HG03097 (cell line): ENCODE results near the gene HSF2BP.
"Not testable (repeated sequence)": the region's sequence is repeated elsewhere in the genome, so short reads cannot be mapped to it uniquely, and the experiment has no call there.

Source experiments
- ATAC-seq: cut with Tn5 transposase; IDR thresholded peaks from one replicate; pipeline ENCODE4 v1.9.1; 2021; ENCODE audit not compliant: unreplicated experiment, low FRiP score

HSF2BP gene

DNA sequence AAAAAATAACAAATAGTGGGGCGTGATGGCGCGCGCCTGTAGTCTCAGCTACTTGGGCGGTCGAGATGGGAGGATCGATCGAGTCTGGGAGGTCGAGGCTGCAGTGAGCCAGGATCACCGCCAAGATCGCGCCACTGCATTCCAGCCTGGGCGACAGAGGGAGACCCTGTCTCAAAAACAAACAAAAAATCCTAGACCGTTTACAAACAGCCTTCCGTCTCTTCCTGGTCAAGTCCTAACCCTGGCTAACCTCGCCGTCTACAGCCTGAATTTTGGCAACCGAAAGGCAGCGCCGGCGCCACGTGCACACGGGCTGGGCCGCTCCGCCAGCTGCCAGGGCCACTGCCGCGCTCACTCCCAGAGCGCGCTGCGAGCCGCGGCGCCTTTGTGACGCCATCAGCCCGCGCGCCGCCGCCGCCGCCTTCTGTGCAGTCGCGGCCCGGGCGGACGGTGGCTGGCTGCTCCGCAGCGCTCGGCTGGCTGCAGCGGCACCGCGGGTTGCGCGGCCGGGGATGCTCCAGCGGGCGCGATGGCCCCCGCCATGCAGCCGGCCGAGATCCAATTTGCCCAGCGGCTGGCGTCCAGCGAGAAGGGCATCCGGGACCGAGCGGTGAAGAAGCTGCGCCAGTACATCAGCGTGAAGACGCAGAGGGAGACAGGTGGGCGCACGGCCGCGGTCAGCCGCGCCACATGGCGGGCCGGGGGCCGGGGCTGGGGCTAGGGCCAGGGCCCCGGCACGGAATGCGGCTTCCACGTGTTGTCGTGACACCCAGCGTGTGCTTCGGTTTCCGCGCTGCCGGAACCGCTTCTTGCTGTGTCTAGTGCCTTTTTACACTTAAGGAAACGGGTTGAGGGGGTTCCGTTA, at the start of gene HSF2BP, which contains the start of gene RRP1B:
Gene HSF2BP (minus strand): TSS at position 353 of the 865 bp plus-strand sequence. CDS start 1,392 bp downstream, outside the sequence.
Gene RRP1B (plus strand): TSS at position 425 of the 865 bp plus-strand sequence. CDS start 105 bp downstream, at position 530.
- ATAC-seq, result peak; percentile 76

DNA sequence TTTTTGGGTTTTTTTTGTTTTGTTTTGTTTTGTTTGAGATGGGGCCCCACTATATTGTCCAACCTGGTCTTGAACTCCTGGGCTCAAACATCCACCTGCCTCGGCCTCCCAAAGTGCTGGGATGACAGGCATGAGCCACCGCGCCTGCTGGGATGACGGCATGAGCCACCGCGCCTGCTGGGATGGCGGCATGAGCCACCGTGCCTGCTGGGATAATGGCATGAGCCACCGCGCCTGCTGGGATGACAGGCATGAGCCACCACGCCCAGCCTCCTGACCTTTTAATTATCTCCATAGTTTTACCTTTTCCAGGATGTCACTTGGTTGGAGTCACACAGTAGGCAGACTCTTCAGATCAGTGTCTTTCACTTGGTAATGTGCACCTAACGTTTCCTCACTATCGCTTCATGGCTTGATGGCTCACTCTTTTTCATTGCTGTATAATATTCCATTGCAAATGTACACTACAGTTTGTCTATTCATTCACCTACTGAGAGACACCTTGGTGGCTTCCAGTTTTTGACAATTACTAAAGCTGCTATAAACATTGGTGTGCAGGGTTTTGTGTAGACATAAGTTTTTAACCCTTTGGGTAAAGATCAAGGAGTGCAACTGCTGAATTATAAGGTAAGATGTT, 49.6 kb upstream of the HSF2BP start:
- ATAC-seq, result no peak

DNA sequence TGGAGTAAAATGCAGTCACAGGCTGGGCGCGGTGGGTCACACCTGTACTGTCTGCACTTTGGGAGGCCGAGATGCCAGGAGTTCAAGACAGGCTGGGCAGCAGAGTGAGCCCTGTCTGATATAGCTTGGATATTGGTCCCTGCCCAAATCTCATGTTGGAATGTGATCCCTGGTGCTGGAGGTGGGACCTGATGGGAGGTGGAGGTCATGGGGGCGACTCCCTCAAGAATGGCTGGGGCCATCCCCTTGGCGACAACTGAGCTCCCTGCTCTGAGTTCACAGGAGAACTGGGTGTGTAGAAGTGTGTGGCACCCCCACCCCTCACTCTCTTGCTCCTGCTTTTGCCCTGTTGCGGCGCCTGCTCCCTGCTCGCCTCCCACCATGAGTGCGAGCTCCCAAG, 48.2 kb upstream of the HSF2BP start:
- no peak for ATAC-seq

DNA sequence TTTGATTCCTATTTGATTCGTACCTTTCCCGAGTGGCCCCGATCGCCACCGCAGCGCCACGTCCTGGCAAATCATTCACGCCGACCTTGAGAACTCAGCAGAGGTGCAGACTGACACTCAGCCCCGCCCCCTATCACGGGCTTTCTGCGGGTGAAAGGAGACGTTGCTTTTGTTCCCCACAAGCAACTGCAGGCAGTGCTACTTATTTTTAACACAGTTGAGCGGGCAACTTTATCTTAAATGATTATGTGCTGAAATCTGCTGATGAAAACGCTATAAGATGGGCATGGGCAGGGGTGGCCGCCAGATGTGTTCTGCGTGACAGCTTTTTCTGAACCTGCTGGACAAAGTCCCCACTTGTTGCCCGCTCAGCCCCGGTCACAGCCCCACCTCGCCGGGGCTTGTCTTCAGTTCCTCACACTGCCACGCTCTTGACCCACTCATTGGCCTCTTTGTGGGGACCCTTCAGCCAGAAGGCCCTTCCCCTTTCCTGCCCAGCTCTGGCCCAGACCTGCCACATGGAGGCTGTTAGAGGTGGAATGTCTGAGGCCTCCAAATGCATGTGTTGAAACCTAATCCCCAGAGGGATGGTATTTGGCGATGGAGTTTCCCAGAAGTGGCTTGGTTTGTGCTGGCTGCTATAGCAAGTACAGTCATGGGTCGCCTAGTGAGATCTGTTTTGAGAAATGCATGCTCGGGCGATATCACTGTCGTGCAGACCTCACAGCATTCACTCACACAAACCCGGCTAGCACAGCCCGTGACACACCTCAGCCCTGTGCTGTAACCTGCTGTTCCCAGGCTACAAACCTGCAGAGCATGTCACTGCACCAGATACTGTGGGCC, 44.0 kb upstream of the HSF2BP start:
- ATAC-seq, result no peak

DNA sequence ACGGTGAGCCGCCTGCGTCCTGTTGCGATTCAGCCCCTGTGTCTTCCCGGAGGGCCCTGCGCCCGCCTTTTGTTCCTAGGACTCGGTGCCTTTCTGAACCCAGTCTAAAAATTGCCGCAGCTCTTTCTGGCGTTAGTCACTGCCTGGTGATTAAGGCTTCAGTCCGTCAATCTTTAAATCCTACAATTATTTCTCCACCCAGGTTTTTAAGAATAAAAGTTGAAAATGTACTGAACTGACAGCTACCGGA, 43.4 kb upstream of the HSF2BP start:
- ATAC-seq, result no peak

DNA sequence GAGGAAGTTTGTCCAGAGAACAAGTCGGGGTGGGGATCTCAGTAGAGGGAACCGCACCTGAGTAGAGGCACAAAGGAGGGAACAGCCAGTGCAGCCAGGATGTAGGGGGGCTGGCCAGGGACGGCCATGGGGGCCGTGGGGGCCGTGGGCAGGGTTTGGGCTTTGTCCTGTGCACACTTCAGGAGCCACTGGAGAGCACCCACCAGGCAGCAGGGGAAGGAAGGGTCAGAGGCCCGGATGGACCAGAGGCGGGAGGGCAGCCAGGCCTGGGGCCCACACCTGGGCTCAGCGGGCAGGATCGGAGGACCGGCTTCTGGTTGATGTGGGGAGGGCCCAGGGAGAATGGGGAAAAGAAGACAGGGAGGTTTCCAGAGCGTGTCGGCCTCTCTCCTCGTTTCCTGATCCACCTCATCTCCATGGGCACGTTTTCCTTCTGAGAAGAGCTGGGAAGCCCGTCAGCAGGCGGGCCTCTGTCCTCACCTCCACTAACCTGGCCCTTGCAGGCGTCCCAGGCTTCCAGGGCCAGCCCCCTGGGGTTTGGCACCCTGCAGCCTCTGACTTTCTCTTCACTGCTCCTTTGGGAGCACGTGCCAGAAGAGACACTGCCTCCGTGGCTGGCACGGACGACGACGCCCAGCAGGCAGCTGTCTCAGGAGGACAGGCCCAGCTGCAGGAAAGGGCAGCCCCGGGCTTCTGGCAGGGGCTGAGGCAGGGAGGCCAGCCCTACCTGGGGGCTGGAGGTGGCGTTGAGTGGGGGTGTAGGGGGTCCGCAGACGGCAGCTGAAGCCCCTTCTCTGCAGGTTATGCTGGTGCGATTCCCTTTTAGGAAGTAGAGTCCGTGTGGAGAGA, 42.9 kb upstream of the HSF2BP start:
- no peak for ATAC-seq

DNA sequence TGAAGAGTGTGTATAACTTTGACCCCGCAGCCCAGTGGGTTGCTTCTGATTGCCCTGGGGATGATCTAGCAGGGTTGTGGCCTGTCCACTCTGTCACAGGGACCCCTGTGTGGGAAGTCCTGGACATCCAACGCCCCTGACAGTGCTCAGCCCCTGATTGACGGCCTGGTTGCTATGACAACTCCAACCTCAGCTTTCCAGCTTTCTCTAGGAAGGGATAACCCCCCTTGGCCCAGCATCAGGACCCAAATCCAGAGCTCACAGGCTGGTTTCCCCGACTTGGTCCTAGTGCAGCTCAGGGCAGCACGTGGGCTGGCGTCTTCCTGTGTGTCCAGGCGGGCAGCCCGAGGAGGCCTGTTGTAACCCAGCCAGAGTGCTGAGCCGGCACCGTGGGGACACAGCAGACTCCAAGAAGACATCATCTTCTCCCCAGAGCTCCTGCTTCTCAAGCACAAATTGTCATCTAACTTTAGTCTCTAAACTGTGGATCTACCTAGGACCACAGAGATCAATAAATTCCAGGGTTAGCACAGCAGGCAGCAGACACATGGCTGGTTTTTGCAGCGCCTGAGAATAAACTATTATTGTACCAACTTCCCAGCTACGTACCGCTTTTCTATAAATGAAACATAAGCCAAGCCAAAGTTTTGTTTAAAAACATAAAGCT, 40.8 kb upstream of the HSF2BP start:
- no peak for ATAC-seq

DNA sequence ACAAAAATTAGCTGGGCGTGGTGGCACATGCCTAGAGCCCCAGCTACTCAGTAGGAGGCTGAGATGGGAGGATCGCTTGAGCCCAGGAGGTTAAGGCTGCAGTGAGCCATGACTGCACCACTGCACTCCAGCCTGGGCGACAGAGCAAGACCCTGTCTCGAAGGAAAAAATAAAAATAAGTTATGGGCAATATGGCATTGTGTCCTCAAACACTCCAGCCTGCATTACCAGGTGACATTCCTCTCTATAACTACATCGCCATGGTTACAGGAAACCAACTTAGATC, 40.1 kb upstream of the HSF2BP start:
- ATAC-seq, result not testable (repeated sequence)

DNA sequence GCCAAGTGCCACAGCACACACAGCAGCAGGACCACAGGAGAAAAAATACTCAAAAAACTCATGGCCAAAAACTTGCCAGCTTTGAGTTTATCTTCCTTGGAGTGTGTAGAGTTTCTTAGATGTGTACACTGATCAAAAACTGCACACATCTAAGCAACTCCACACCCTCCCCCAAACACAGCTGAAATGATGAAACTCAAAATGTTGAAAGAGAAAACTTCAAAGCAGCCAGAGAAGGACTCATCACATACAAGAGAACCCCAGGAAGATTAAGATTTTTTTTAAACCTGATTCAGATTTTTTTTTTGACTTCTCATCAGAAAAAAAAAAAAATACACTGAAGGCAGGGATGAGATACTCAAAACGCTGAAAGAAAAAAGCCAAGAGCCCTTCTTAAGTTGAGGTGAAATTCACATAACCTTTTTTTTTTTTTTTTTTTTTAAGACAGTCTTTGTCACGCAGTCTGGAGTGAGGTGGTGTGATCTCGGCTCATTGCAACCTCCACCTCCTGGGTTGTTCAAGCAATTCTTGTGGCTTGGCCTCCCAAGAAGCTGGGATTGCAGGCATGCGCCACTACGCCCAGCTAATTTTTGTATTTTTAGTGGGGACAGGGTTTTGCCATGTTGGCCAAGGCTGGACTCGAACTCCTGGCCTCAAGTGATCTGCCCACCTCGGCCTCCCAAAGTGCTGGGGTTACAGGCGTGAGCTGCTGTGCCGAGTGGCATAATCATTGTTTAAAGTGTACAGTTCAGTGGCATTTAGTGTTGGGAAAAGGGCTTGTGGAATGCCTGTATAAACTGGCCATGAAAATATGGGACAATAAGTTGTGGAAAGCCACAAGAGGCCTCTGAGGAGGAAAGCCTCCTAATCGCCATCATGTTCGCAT, 38.7 kb upstream of the HSF2BP start:
- ATAC-seq, result no peak

DNA sequence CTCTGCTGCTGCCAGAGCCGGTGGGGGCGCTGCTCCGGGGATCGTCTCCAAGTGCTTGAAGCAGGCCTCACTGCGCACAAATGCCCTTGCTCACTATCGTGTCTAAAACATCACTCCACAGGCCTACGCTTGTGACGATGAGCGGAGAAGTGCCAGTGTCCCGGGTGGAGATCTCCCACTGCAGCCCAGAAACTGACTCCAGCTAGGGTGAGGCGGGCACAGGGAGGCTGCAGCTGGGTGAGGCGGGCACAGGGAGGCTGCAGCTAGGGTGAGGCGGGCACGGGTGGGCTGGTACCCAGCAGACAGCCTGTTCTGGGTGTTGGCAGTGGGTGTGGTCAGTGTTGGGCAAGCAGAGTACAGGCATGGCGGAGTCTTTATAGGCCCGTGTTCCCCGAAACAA, 36.9 kb upstream of the HSF2BP start:
- ATAC-seq, result no peak

DNA sequence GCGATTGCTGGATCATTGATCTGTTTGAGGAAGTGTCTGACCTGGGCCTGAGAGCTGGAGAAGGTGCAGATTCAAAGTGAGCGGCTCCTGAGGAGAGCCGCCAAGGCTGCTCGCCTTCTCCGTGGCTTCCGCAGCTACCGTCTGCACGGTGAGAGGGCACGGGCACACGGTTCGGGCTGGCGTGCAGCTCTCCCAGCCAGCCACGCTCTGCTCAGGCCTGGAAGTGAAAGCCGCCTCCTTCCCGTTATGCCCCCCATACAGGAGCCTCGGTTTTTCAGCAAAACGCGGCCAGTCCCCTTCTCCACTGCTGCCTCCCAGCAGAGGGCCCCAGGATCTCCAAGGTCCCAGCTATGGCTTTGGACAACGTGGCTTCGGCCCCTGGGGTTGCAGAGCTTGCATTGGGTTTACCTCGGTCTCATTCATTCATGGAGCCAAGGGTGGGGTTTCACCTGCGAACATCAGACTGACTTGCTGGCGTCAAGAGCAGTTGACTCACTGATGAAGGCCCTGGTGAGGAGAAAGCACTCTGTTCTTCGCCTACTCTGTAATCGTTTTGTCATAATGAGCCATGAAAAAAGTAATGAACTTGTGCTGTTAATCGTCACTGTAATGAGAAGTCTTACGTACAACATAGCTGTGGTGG, 35.3 kb upstream of the HSF2BP start:
- no peak for ATAC-seq

DNA sequence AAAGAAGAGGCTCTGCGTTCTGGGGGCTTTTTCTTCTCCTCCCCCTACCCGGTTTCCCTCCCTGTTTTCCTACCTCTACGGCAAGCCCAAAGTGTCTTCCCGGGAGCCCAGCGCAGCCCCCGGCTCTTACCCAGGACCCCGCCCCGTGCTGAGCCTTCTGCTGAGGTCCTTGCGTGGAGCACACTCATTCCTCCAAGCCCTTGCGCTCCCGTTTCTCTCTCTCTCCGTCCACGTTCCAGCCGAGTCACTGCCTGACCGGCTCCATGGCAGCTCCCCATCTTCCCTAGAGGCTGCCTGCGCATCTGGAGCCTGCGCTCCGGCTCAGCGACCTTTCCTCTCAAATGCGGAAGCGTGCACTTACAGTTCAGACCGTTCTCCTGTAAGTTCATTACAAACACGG, 34.7 kb upstream of the HSF2BP start:
- no peak for ATAC-seq

DNA sequence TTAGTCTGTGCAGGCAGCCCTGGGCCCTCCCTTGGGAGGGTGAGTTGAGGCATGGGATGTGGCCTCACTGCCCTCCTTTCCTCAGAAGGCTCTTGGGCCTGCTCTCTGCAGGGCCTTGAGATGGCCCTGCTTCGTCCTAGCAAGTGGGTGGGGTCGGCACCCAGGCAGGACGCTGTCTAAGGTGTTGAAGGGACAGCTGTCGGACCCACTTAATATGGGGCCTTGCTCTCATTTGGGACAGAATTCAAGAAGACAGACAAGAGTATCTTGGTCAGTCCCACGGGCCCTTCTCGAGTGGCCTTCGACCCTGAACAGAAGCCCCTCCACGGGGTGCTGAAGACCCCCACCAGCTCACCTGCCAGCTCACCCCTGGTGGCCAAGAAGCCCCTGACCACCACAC, 33.7 kb upstream of the HSF2BP start:
- ATAC-seq, result no peak

DNA sequence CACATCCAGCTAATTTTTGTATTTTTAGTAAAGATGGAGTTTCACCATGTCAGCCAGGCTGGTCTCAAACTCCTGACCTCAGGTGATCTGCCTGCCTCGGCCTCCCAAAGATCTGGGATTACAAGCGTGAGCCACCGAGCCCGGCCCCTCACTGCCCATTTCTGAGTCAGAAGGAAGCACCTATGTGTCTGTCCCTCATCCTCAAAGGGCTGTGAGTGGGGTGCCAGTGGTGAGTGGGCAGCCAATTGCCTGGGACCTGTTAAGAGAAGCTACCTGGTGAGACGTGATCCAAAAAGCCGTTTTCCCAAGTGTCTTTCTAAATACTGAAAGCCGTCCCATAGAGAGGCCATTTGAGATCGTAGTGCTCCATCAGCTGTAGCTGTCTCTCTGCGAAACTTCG, 32.5 kb upstream of the HSF2BP start:
- no peak for ATAC-seq

DNA sequence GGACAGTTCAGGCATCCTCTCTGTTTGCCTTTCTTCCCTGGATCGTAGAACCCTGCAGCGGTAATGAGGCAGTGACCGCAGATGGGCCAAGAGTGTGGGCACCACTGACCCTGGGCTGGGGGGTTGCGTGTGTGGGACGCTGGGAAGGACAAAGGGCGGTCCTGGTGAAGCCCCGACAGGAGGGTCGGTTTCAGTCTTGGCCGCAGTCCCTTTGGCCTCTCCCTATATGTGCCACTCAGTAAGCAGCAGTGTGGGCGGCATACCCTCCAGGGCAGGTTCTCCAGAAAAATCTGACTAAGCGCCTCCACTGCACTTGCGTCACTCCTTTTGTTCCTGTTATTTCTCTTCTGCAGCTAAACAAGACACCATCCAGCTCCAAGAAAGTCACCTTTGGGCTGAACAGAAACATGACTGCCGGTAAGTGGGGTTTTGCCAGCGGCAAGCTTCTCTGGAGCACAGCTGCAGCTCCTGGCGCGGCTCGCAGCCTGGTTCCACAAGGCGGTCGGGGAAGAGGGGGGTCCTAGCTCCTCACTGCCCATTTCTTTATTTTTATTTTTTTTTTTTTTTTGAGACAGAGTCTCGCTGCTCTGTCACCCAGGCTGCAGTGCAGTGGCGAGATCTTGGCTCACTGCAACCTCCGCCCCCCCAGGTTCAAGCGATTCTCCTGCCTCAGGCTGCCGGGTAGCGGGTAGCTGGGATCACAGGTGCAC, 32.0 kb upstream of the HSF2BP start:
- no peak for ATAC-seq

DNA sequence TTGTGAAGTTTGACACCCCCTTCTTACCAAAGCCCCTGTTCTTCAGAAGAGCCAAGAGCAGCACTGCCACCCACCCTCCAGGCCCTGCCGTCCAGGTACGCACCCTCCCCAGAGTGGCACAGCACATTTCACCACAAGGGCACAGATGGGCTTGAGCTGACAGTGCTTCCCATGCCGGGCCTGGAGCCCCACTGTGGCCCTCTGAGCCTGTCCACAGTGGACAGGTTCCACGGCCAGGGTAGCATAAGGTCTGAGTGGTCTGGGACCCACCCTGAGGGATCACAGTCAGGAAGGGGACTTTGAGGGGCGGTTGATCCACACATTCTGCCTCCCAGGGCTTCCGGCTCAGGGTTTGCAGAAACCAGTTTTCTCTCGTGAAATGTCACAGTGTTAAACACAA, 31.1 kb upstream of the HSF2BP start:
- no peak for ATAC-seq

DNA sequence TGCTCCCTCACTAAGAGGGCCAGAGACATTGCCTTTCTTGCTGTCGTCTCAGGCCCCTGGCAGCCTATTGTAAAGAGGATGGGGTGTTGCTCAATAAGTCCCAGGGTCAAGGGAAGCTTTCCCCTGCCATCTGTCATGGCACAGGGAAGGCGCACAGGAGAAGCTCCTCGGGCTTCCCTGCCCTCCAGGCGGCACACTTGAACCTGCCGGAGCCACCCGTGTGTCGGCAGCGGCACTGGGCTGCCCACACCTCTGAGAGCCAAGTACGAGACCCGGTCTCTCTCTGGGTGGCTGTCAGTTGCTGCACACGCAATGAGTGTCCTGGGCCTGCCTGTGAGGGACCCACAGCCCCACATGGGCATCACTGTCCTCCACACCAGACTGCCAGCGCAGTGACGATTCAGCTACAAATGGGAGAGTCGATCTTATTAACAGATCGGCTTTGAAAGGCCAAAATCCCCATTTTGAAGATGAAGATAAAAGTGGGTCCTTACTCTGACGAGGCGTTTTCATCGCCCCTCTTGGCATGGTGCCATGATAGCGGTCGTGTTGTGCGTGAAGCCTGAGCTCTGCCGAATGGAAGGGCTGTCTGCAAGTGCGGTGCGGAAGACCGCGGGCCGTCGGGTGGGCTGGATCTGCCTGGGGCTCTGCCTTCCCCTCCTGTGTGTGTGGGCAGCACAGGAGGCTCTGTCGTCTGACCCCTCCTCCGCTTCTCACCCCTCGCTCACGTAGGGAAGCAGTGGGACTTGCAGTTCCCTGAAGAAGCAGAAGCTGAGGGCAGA, 30.5 kb upstream of the HSF2BP start:
- no peak for ATAC-seq
